Measurements from ENCODE around the gene ZNF296. TPM values are rescaled to one million over a fixed set of nuclear protein-coding genes. Genes with fewer than 3 reads are reported as not detected.

ZNF296 gene
- total and polyA plus RNA-seq, 2 experiments from 2014 or later, result 13.4 to 16.5 TPM

DNA sequence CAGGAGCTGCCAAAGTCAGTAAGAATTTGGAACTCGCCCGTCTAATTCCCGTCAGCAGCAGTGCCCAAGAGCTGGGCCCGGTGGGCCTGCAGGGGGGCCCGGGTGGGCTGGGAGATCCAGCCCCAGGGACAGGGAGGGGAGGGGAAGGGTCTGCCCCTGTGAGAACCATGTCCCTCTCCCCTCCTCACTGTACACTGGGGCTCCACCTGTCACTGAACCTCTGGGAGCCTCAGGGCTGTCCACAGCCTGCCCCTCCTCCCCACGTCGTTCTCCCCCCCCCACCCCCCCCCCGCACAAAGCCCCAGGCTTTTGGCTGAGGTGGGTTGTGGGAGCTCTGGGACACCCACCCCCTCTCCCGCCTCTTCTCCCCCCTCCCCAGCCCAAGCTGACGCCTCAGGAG is 8.2 kb downstream of the ZNF296 start:
- Mint-ChIP-seq H3K27ac (no peak overlapping the region), H3K36me3 (ENCODE audit: low read depth) (peaks cover 57% of the 10 kb centered on the region)

More for the DNA sequence above, 8.2 kb downstream of the ZNF296 start:
- H3K4me2 ChIP-seq, result no peak overlapping the region
- H2AFZ ChIP-seq, result no peak overlapping the region
- DNase-seq (ENCODE audit: low spot score), result no peak
- Mint-ChIP-seq H3K4me1 (peaks cover 4% of the 10 kb centered on the region; the same call in 2 of the 3 replicates), H3K27me3 (ENCODE audit: insufficient read depth, low read depth, poor library complexity) (peaks cover 18% of the 10 kb centered on the region), H3K9me3 (no peaks in the 10 kb centered on the region), H3K4me3 (no peak overlapping the region)
- peaks cover 7% of the 10 kb centered on the region for H4K20me1 ChIP-seq (replicated peaks; ENCODE audit: insufficient read depth)
- no peaks in the 10 kb centered on the region for H3K9me2 ChIP-seq (ENCODE audit: insufficient read depth)
- ATAC-seq, result no peak
- H3K36me3 ChIP-seq (ENCODE audit: insufficient read depth), result peaks cover 8% of the 10 kb centered on the region; the same call in 1 of the 2 replicates
- no peaks in the 10 kb centered on the region for H3K27me3 ChIP-seq (ENCODE audit: insufficient read depth)
- no peak overlapping the region for H3K4me3 ChIP-seq
- H3K4me1 ChIP-seq (ENCODE audit: insufficient read depth), result no peaks in the 10 kb centered on the region
- TF ChIP-seq, protein P1, sequence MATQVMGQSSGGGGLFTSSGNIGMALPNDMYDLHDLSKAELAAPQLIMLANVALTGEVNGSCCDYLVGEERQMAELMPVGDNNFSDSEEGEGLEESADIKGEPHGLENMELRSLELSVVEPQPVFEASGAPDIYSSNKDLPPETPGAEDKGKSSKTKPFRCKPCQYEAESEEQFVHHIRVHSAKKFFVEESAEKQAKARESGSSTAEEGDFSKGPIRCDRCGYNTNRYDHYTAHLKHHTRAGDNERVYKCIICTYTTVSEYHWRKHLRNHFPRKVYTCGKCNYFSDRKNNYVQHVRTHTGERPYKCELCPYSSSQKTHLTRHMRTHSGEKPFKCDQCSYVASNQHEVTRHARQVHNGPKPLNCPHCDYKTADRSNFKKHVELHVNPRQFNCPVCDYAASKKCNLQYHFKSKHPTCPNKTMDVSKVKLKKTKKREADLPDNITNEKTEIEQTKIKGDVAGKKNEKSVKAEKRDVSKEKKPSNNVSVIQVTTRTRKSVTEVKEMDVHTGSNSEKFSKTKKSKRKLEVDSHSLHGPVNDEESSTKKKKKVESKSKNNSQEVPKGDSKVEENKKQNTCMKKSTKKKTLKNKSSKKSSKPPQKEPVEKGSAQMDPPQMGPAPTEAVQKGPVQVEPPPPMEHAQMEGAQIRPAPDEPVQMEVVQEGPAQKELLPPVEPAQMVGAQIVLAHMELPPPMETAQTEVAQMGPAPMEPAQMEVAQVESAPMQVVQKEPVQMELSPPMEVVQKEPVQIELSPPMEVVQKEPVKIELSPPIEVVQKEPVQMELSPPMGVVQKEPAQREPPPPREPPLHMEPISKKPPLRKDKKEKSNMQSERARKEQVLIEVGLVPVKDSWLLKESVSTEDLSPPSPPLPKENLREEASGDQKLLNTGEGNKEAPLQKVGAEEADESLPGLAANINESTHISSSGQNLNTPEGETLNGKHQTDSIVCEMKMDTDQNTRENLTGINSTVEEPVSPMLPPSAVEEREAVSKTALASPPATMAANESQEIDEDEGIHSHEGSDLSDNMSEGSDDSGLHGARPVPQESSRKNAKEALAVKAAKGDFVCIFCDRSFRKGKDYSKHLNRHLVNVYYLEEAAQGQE (IDR thresholded peaks at IDR 0.05; ENCODE audit: unreplicated experiment), result no peak
- TF ChIP-seq ZNF331 (CRISPR knock-in tag; IDR thresholded peaks at IDR 0.05; ENCODE audit: low read depth) (no peak), CREB1 (CRISPR knock-in tag; IDR thresholded peaks at IDR 0.05; ENCODE audit: low read depth) (no peak), EZH2phosphoT487 (IDR thresholded peaks at IDR 0.05; ENCODE audit: unreplicated experiment) (no peak), EZH2 (IDR thresholded peaks at IDR 0.05; ENCODE audit: low read depth, unreplicated experiment) (no peak), ZNF114 (CRISPR knock-in tag; IDR thresholded peaks at IDR 0.05) (no peak), JUNB (IDR thresholded peaks at IDR 0.05; ENCODE audit: unreplicated experiment) (no peak), POLR2AphosphoS5 (IDR thresholded peaks at IDR 0.05; ENCODE audit: low read depth) (no peak), NANOG (IDR thresholded peaks at IDR 0.05; ENCODE audit: borderline replicate concordance) (no peak), STAT1 (IDR thresholded peaks at IDR 0.05; ENCODE audit: unreplicated experiment) (no peak)
- TF ChIP-seq, protein P2, sequence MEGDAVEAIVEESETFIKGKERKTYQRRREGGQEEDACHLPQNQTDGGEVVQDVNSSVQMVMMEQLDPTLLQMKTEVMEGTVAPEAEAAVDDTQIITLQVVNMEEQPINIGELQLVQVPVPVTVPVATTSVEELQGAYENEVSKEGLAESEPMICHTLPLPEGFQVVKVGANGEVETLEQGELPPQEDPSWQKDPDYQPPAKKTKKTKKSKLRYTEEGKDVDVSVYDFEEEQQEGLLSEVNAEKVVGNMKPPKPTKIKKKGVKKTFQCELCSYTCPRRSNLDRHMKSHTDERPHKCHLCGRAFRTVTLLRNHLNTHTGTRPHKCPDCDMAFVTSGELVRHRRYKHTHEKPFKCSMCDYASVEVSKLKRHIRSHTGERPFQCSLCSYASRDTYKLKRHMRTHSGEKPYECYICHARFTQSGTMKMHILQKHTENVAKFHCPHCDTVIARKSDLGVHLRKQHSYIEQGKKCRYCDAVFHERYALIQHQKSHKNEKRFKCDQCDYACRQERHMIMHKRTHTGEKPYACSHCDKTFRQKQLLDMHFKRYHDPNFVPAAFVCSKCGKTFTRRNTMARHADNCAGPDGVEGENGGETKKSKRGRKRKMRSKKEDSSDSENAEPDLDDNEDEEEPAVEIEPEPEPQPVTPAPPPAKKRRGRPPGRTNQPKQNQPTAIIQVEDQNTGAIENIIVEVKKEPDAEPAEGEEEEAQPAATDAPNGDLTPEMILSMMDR (conservative IDR thresholded peaks at IDR 0.05; ENCODE audit: low read depth in 2 of 2), result no peak
- TF ChIP-seq, protein P3, sequence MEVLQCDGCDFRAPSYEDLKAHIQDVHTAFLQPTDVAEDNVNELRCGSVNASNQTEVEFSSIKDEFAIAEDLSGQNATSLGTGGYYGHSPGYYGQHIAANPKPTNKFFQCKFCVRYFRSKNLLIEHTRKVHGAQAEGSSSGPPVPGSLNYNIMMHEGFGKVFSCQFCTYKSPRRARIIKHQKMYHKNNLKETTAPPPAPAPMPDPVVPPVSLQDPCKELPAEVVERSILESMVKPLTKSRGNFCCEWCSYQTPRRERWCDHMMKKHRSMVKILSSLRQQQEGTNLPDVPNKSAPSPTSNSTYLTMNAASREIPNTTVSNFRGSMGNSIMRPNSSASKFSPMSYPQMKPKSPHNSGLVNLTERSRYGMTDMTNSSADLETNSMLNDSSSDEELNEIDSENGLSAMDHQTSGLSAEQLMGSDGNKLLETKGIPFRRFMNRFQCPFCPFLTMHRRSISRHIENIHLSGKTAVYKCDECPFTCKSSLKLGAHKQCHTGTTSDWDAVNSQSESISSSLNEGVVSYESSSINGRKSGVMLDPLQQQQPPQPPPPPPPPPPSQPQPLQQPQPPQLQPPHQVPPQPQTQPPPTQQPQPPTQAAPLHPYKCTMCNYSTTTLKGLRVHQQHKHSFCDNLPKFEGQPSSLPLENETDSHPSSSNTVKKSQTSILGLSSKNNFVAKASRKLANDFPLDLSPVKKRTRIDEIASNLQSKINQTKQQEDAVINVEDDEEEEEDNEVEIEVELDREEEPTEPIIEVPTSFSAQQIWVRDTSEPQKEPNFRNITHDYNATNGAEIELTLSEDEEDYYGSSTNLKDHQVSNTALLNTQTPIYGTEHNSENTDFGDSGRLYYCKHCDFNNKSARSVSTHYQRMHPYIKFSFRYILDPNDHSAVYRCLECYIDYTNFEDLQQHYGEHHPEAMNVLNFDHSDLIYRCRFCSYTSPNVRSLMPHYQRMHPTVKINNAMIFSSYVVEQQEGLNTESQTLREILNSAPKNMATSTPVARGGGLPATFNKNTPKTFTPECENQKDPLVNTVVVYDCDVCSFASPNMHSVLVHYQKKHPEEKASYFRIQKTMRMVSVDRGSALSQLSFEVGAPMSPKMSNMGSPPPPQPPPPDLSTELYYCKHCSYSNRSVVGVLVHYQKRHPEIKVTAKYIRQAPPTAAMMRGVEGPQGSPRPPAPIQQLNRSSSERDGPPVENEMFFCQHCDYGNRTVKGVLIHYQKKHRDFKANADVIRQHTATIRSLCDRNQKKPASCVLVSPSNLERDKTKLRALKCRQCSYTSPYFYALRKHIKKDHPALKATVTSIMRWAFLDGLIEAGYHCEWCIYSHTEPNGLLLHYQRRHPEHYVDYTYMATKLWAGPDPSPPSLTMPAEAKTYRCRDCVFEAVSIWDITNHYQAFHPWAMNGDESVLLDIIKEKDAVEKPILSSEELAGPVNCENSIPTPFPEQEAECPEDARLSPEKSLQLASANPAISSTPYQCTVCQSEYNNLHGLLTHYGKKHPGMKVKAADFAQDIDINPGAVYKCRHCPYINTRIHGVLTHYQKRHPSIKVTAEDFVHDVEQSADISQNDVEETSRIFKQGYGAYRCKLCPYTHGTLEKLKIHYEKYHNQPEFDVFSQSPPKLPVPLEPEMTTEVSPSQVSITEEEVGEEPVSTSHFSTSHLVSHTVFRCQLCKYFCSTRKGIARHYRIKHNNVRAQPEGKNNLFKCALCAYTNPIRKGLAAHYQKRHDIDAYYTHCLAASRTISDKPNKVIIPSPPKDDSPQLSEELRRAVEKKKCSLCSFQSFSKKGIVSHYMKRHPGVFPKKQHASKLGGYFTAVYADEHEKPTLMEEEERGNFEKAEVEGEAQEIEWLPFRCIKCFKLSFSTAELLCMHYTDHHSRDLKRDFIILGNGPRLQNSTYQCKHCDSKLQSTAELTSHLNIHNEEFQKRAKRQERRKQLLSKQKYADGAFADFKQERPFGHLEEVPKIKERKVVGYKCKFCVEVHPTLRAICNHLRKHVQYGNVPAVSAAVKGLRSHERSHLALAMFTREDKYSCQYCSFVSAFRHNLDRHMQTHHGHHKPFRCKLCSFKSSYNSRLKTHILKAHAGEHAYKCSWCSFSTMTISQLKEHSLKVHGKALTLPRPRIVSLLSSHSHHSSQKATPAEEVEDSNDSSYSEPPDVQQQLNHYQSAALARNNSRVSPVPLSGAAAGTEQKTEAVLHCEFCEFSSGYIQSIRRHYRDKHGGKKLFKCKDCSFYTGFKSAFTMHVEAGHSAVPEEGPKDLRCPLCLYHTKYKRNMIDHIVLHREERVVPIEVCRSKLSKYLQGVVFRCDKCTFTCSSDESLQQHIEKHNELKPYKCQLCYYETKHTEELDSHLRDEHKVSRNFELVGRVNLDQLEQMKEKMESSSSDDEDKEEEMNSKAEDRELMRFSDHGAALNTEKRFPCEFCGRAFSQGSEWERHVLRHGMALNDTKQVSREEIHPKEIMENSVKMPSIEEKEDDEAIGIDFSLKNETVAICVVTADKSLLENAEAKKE (CRISPR knock-in tag; IDR thresholded peaks at IDR 0.05), result no peak
- TF ChIP-seq, protein P4, sequence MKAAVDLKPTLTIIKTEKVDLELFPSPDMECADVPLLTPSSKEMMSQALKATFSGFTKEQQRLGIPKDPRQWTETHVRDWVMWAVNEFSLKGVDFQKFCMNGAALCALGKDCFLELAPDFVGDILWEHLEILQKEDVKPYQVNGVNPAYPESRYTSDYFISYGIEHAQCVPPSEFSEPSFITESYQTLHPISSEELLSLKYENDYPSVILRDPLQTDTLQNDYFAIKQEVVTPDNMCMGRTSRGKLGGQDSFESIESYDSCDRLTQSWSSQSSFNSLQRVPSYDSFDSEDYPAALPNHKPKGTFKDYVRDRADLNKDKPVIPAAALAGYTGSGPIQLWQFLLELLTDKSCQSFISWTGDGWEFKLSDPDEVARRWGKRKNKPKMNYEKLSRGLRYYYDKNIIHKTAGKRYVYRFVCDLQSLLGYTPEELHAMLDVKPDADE (IDR thresholded peaks at IDR 0.05), result no peak
- H3K27ac ChIP-seq (ENCODE audit: low read depth), result peak overlapping the region; percentile 59; the same call in 1 of the 2 replicates
- H3F3A ChIP-seq (replicated peaks; ENCODE audit: low read depth), result peaks cover 6% of the 10 kb centered on the region; the same call in 1 of the 2 replicates
- H3K79me2 ChIP-seq (replicated peaks; ENCODE audit: insufficient read depth), result peaks cover 11% of the 10 kb centered on the region

Measured in GM23338 (cell line).